Measurements from ENCODE around the gene DACH1.

DNA sequence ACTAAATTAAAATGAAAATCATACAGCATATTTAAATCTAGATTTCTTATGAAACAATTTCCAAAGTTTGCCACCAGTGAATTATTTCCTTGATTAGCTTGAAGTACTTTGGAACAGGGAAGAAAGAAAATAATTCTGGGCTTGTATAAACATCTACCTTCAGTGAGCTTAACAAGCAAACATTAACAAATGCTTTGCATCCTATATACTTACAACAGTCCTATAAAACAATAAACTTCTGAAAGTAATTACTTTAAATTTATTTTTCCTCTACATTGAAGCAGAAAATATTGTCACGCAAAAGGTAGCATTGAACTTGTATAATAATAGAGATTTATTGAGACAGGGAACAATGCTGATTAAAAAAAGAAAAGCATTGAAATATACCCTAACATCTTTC, 164.8 kb downstream of the DACH1 start:
- no peak for TF ChIP-seq POLR2AphosphoS5 (IDR thresholded peaks at IDR 0.05; ENCODE audit: low read depth, low read length)
- TF ChIP-seq POLR2A (IDR thresholded peaks at IDR 0.05; ENCODE audit: low read depth, low read length) = no peak
- no peak for TF ChIP-seq TAF1 (IDR thresholded peaks at IDR 0.05; ENCODE audit: borderline replicate concordance, low read depth, low read length)
